NAMALWA (cell line): ENCODE results near the gene OLA1.

Experiments used
- DNase-seq: peaks from one replicate; pipeline ENCODE4 v3.0.0-alpha.2; 2015; ENCODE audit warnings: low spot score

Gene OLA1

GRCh38 chr2:174063492-174064092 is 184.7 kb downstream of the OLA1 start:
- DNase-seq: no peak

- DNase-seq: no peak
Measured at GRCh38 chr2:174062934-174063333, 185.4 kb downstream of the OLA1 start.

- no peak for DNase-seq
Measured at GRCh38 chr2:174059884-174060244, 188.5 kb downstream of the OLA1 start.

- DNase-seq: no peak
Measured at GRCh38 chr2:174059178-174059883, 189.0 kb downstream of the OLA1 start.

- no peak for DNase-seq
Measured at GRCh38 chr2:174058456-174058855, 189.9 kb downstream of the OLA1 start.

- DNase-seq: no peak
Measured at GRCh38 chr2:174058026-174058425, 190.3 kb downstream of the OLA1 start.

- DNase-seq: no peak
Measured at GRCh38 chr2:174054926-174055325, 193.4 kb downstream of the OLA1 start.

GRCh38 chr2:174053355-174054151 is 194.8 kb downstream of the OLA1 start:
- DNase-seq: no peak

- no peak for DNase-seq
Measured at GRCh38 chr2:174052584-174052976, 195.8 kb downstream of the OLA1 start.

- DNase-seq: no peak
Measured at GRCh38 chr2:174051741-174052583, 196.4 kb downstream of the OLA1 start.

GRCh38 chr2:174051068-174051467 is 197.3 kb downstream of the OLA1 start:
- DNase-seq: no peak

GRCh38 chr2:174049895-174050294 is 198.4 kb downstream of the OLA1 start:
- DNase-seq: no peak

- DNase-seq: no peak
Measured at GRCh38 chr2:174048243-174048642, 200.1 kb downstream of the OLA1 start.

- no peak for DNase-seq
Measured at GRCh38 chr2:174047746-174048145, 200.6 kb downstream of the OLA1 start.

- no peak for DNase-seq
Measured at GRCh38 chr2:174046172-174046571, 202.2 kb downstream of the OLA1 start.

- DNase-seq: no peak
Measured at GRCh38 chr2:174044556-174044955, 203.8 kb downstream of the OLA1 start.

GRCh38 chr2:174040417-174040701 is 208.0 kb downstream of the OLA1 start:
- no peak for DNase-seq

GRCh38 chr2:174039551-174040416 is 208.5 kb downstream of the OLA1 start:
- peak; percentile 94 for DNase-seq

GRCh38 chr2:174038462-174038861 is 209.9 kb downstream of the OLA1 start:
- DNase-seq: no peak

- DNase-seq: no peak
Measured at GRCh38 chr2:174036825-174037224, 211.5 kb downstream of the OLA1 start.

- peak; percentile 57 for DNase-seq
Measured at GRCh38 chr2:174035981-174036742, 212.2 kb downstream of the OLA1 start.
